ENCODE data around the gene ZYG11B. TPM values are rescaled to one million over a fixed set of nuclear protein-coding genes. Genes with fewer than 3 reads are reported as not detected.

Gene ZYG11B
- total and polyA plus RNA-seq, 2 donors (not counting 3 experiments of a cell fraction or from before 2014, with no cell fraction given) = 8.2 to 27.2 TPM

GRCh38 chr1:52681136-52681535, 45.1 kb upstream of the ZYG11B start:
- no peaks in the 10 kb centered on the region for H3K27me3 ChIP-seq (ENCODE audit: control insufficient read depth in 2 of 2, insufficient read depth in 2 of 2, low read length in 2 of 2)
- DNase-seq (ENCODE audit: low read depth, low spot score) = no peak
- FAIRE-seq = no peak
- H4K20me1 ChIP-seq (replicated peaks; ENCODE audit: control insufficient read depth, extremely low read depth, insufficient read depth, low read length) = no peaks in the 10 kb centered on the region
- H3K4me3 ChIP-seq (replicated peaks in 1 of 3; ENCODE audit: insufficient read depth in 1 of 3, low read depth in 1 of 3, low read length in 3 of 3) = no peak overlapping the region
- no peaks in the 10 kb centered on the region for H3K9me3 ChIP-seq (replicated peaks; ENCODE audit: control insufficient read depth, insufficient read depth, low read length)
- no peak overlapping the region for H3K4me2 ChIP-seq (ENCODE audit: insufficient read depth, low read length)
- no peaks in the 10 kb centered on the region for H3K4me1 ChIP-seq (ENCODE audit: control insufficient read depth, extremely low read depth, insufficient read depth, low read length)
- CTCF ChIA-PET = interaction anchor here (1.2 kb wide), 1 partner anchor 12 kb away, joined by 3 read pairs; no protein-coding TSS in a partner anchor
- H3K27ac ChIP-seq (ENCODE audit: insufficient read depth, low read depth, low read length) = no peak overlapping the region
- no peaks in the 10 kb centered on the region for H3K79me2 ChIP-seq (ENCODE audit: control insufficient read depth, insufficient read depth, low read length)
- BruUV-seq (replicated peaks) = no TSS peak
- H3K9ac ChIP-seq (replicated peaks; ENCODE audit: extremely low read depth, insufficient read depth, low read length) = no peak overlapping the region
- no peak overlapping the region for H2AFZ ChIP-seq (ENCODE audit: low read depth, low read length)
- TF ChIP-seq JUN (IDR thresholded peaks at IDR 0.05; ENCODE audit: borderline replicate concordance, insufficient read depth, insufficient read length, low read depth) (no peak), CTCF (IDR thresholded peaks at IDR 0.05; ENCODE audit: extremely low read depth in 1 of 2, insufficient read depth in 1 of 2, low read depth in 1 of 2, low read length in 2 of 2) (no peak), EZH2 (IDR thresholded peaks at IDR 0.05; ENCODE audit: borderline replicate concordance, low read depth, low read length, severe bottlenecking) (no peak)
- H3K9me1 ChIP-seq (replicated peaks; ENCODE audit: control insufficient read depth, extremely low read depth, insufficient read depth, low read length) = no peaks in the 10 kb centered on the region
- no peaks in the 10 kb centered on the region for H3K36me3 ChIP-seq (ENCODE audit: control insufficient read depth in 2 of 2, extremely low read depth in 1 of 2, insufficient read depth in 2 of 2, low read length in 2 of 2)
- dilution Hi-C loops (cut with MboI; ENCODE audit: extremely low pct_ligation_motif_present, low sequenced_read_pairs) (no loop called here), intact Hi-C loops (cut with micrococcal nuclease) (no loop called here)
- POLR2A ChIA-PET = interaction anchor here (0.6 to 0.7 kb wide), 2 partner anchors 111 to 209 kb away, joined by 3 read pairs; no protein-coding TSS in a partner anchor

- CTCF ChIA-PET = no interaction called here
- H3K9me1 ChIP-seq (replicated peaks; ENCODE audit: control insufficient read depth, extremely low read depth, insufficient read depth, low read length) = no peaks in the 10 kb centered on the region
- intact Hi-C loops (cut with micrococcal nuclease) = no loop called here
- dilution Hi-C loops (cut with MboI; ENCODE audit: extremely low pct_ligation_motif_present, low sequenced_read_pairs) = no loop called here
- no peaks in the 10 kb centered on the region for H3K27me3 ChIP-seq (ENCODE audit: control insufficient read depth in 2 of 2, insufficient read depth in 2 of 2, low read length in 2 of 2)
- no TSS peak for BruUV-seq (replicated peaks)
- H3K9me3 ChIP-seq (replicated peaks; ENCODE audit: control insufficient read depth, insufficient read depth, low read length) = no peaks in the 10 kb centered on the region
- DNase-seq (ENCODE audit: low read depth, low spot score) (no peak), FAIRE-seq (no peak)
- H3K36me3 ChIP-seq (ENCODE audit: control insufficient read depth in 2 of 2, extremely low read depth in 1 of 2, insufficient read depth in 2 of 2, low read length in 2 of 2) = peaks cover 9 to 13% of the 10 kb centered on the region in 2 experiments
- no peak overlapping the region for H3K9ac ChIP-seq (replicated peaks; ENCODE audit: extremely low read depth, insufficient read depth, low read length)
- no peaks in the 10 kb centered on the region for H3K79me2 ChIP-seq (ENCODE audit: control insufficient read depth, insufficient read depth, low read length)
- no peak overlapping the region for H2AFZ ChIP-seq (ENCODE audit: low read depth, low read length)
- POLR2A ChIA-PET = no interaction called here
- H4K20me1 ChIP-seq (replicated peaks; ENCODE audit: control insufficient read depth, extremely low read depth, insufficient read depth, low read length) = no peaks in the 10 kb centered on the region
- H3K4me2 ChIP-seq (ENCODE audit: insufficient read depth, low read length) = no peak overlapping the region
- no peak overlapping the region for H3K27ac ChIP-seq (ENCODE audit: insufficient read depth, low read depth, low read length)
- no peak overlapping the region for H3K4me3 ChIP-seq (replicated peaks in 1 of 3; ENCODE audit: insufficient read depth in 1 of 3, low read depth in 1 of 3, low read length in 3 of 3)
- TF ChIP-seq POLR2AphosphoS5 (IDR thresholded peaks at IDR 0.05; ENCODE audit: insufficient read depth, low read depth, low read length) (no peak), MAX (IDR thresholded peaks at IDR 0.05; ENCODE audit: insufficient read depth, insufficient read length) (no peak), JUN (IDR thresholded peaks at IDR 0.05; ENCODE audit: borderline replicate concordance, insufficient read depth, insufficient read length, low read depth) (no peak), GATA2 (IDR thresholded peaks at IDR 0.05; ENCODE audit: insufficient read depth, insufficient read length, low read depth, low read length) (no peak)
- H3K4me1 ChIP-seq (ENCODE audit: control insufficient read depth, extremely low read depth, insufficient read depth, low read length) = no peaks in the 10 kb centered on the region
These were observed 42.8 kb upstream of the ZYG11B start for GRCh38 chr1:52683367-52683940.
